CD4-positive, alpha-beta T cell (primary cell): ENCODE measurements around the gene UVSSA. TPM values are rescaled to one million over a fixed set of nuclear protein-coding genes. Genes with fewer than 3 reads are reported as not detected.

Source experiments
- ATAC-seq: fragments of 200-7000 bp; cut with Tn5 transposase; one replicate; pipeline ENCODE4 v1.10.0; 2022; ENCODE audit warnings: mild to moderate bottlenecking; ENCODE audit not compliant: poor library complexity
- CTCF ChIA-PET: fragments of 350-600 bp; sonication (Branson Sonifier 250); formaldehyde crosslinking; loops from one replicate; lab custom pipeline; 2021; ENCODE audit warnings: antibody characterized with exemption, inconsistent platforms; lab: Charles Lee
- POLR2A ChIA-PET: fragments of 350-600 bp; sonication (Branson Sonifier 250); formaldehyde crosslinking; loops from one replicate; lab custom pipeline; 2021; ENCODE audit warnings: antibody characterized with exemption, inconsistent platforms; lab: Charles Lee
- DNase-seq, 14 experiments: peaks; one replicate each; pipeline ENCODE4 v3.0.0-alpha.2; 2013 to 2020; ENCODE audit warnings: mixed read lengths in 2 of 14
- H3K27ac ChIP-seq, 2 donors: one replicate each; pipeline versions ENCODE4 v1.5.1 to v1.7.0; 2013; ENCODE audit warnings: low read length in 2 of 2, low read depth in 1 of 2, mild to moderate bottlenecking in 1 of 2
- H3K27me3 ChIP-seq, 2 experiments: 1 replicate in 1 of 2; 2 replicates in 1 of 2; pipeline versions ENCODE4 v1.6.1 to v1.7.0; 2013; ENCODE audit warnings: low read length in 2 of 2, control low read depth in 1 of 2, mild to moderate bottlenecking in 1 of 2, moderate library complexity in 1 of 2; ENCODE audit not compliant: insufficient read depth in 2 of 2, control insufficient read depth in 1 of 2
- H3K36me3 ChIP-seq: one replicate; pipeline ENCODE4 v1.6.1; 2013; ENCODE audit warnings: low read length, control low read depth; ENCODE audit not compliant: insufficient read depth
- H3K4me1 ChIP-seq: one replicate; pipeline ENCODE4 v1.6.1; 2013; ENCODE audit warnings: low read length, control low read depth; ENCODE audit not compliant: insufficient read depth
- H3K4me3 ChIP-seq: one replicate; pipeline ENCODE4 v1.5.1; 2013; ENCODE audit warnings: mild to moderate bottlenecking, low read length, moderate library complexity
- H3K9me3 ChIP-seq, 2 experiments: 1 replicate in 1 of 2; 2 replicates in 1 of 2; pipeline versions ENCODE4 v1.6.1 to v1.7.0; 2013; ENCODE audit warnings: low read length in 2 of 2, mild to moderate bottlenecking in 2 of 2, control low read depth in 1 of 2, moderate library complexity in 1 of 2; ENCODE audit not compliant: control insufficient read depth in 1 of 2, insufficient read depth in 1 of 2
- H3K27ac Mint-ChIP-seq: one replicate; pipeline ENCODE4 v1.8.0; 2020; ENCODE audit warnings: mixed read lengths
- H3K27me3 Mint-ChIP-seq: one replicate; pipeline ENCODE4 v1.8.0; 2021; ENCODE audit warnings: mixed read lengths
- H3K36me3 Mint-ChIP-seq: one replicate; pipeline ENCODE4 v1.8.0; 2021; ENCODE audit warnings: low read depth, mixed read lengths
- H3K4me1 Mint-ChIP-seq: one replicate; pipeline ENCODE4 v1.8.0; 2021; ENCODE audit warnings: low read depth, mixed read lengths
- H3K4me3 Mint-ChIP-seq: one replicate; pipeline ENCODE4 v1.8.0; 2020; ENCODE audit warnings: mild to moderate bottlenecking, mixed read lengths
- H3K9me3 Mint-ChIP-seq: one replicate; pipeline ENCODE4 v1.8.0; 2020; ENCODE audit warnings: mixed read lengths
- intact Hi-C, 2 experiments: fragments of 100-400 bp; cut with DNase I in 1 of 2; cut with micrococcal nuclease in 1 of 2; formaldehyde crosslinking; loops; one replicate each; pipeline versions ENCODE4 v1.15.1 to v1.9.0; 2023 to 2025; cut with DNase I, micrococcal nuclease
- total RNA-seq, 174 experiments: library from RNA in 2 of 174; stranded (reverse) in 2 of 174; gene quantifications; one replicate each; pipeline ENCODE4 v1.2.3 and lab custom pipeline; 2021 to 2026
- TF ChIP-seq, protein P1 (sequence below): fragments of 200-600 bp; IDR thresholded peaks from one replicate; pipeline ENCODE4 v1.8.0; 2022; ENCODE audit warnings: antibody characterized with exemption, mild to moderate bottlenecking

Gene UVSSA
- total RNA-seq, 2 experiments from 2014 or later: 31.1 to 33.1 TPM

DNA sequence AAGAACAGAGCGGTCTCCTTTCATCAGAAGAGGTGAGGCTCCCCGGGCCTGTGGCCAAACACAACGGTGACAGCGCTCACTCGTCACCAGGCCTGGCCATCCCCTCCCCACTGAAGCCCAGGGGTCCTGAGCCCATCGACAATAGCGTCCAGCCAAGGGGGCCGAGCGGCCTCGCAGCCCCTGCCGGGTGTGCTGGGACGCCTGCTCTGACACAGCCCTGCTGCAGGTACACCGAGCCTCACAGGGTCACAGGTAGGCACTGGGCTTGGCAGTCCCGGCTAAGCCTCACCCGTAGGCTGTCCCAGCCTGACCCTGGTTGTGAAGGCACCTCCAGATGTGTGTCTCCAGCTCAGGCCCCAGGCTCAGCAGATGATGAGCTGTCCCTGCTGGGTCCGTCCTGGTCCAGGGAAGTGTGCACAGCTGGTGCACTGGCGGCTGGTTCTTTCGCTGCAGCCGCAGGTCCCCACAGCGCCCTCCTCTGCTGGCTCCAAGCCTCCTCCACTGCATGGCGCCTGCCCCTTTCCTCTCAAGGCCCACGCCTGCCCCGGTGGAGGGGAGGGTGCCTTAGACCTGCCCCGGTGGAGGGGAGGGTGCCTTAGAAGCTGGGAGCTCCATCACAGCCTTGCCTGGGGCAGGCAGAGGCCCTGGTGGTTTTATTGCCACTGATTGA is 21.5 kb downstream of the UVSSA start:
- no peak overlapping the region for H3K27ac ChIP-seq
- ChIA-PET CTCF (no interaction called here), POLR2A (no interaction called here)
- no peak for ATAC-seq
- Mint-ChIP-seq H3K36me3 (peaks cover 37% of the 10 kb centered on the region), H3K4me1 (no peaks in the 10 kb centered on the region), H3K4me3 (no peak overlapping the region), H3K27ac (no peak overlapping the region), H3K9me3 (no peaks in the 10 kb centered on the region), H3K27me3 (no peaks in the 10 kb centered on the region)
- no peaks in the 10 kb centered on the region for H3K4me1 ChIP-seq
- no peak overlapping the region for H3K4me3 ChIP-seq
- intact Hi-C loops: no loop called here
- H3K9me3 ChIP-seq: no peaks in the 10 kb centered on the region
- no peaks in the 10 kb centered on the region for H3K27me3 ChIP-seq
- DNase-seq: no peak
- TF ChIP-seq, protein P1, sequence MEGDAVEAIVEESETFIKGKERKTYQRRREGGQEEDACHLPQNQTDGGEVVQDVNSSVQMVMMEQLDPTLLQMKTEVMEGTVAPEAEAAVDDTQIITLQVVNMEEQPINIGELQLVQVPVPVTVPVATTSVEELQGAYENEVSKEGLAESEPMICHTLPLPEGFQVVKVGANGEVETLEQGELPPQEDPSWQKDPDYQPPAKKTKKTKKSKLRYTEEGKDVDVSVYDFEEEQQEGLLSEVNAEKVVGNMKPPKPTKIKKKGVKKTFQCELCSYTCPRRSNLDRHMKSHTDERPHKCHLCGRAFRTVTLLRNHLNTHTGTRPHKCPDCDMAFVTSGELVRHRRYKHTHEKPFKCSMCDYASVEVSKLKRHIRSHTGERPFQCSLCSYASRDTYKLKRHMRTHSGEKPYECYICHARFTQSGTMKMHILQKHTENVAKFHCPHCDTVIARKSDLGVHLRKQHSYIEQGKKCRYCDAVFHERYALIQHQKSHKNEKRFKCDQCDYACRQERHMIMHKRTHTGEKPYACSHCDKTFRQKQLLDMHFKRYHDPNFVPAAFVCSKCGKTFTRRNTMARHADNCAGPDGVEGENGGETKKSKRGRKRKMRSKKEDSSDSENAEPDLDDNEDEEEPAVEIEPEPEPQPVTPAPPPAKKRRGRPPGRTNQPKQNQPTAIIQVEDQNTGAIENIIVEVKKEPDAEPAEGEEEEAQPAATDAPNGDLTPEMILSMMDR: no peak
- peaks cover 34% of the 10 kb centered on the region for H3K36me3 ChIP-seq

DNA sequence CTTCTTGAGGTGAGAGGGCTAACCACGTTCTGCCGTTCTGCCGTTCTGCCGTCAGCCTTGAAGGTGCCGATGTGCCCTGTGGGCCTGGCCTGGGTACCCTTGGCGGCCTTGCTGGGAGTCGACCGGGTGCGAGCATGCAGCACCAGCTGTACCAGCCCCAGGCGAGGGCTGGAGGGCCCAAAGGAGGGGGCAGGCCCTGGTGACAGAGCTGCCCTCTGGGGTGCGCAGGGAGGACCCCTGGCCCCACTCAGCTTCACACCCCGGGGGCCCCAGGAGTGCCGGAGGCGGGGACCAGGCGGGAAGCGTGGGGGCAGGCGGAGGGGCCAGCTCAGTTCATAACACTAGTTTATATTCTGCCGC is 22.1 kb downstream of the UVSSA start:
- DNase-seq (peak in 1 of 14 experiments; percentile 5), ATAC-seq (no peak)
- H3K36me3 ChIP-seq: peaks cover 34% of the 10 kb centered on the region
- Mint-ChIP-seq H3K27ac (no peak overlapping the region), H3K4me3 (no peak overlapping the region), H3K36me3 (peaks cover 40% of the 10 kb centered on the region), H3K9me3 (no peaks in the 10 kb centered on the region), H3K4me1 (no peaks in the 10 kb centered on the region), H3K27me3 (no peaks in the 10 kb centered on the region)
- ChIA-PET POLR2A (no interaction called here), CTCF (no interaction called here)
- H3K4me3 ChIP-seq: no peak overlapping the region
- H3K9me3 ChIP-seq: no peaks in the 10 kb centered on the region
- no peak overlapping the region for H3K27ac ChIP-seq
- no peaks in the 10 kb centered on the region for H3K27me3 ChIP-seq
- TF ChIP-seq, protein P1: no peak
- intact Hi-C loops: no loop called here
- H3K4me1 ChIP-seq: no peaks in the 10 kb centered on the region

DNA sequence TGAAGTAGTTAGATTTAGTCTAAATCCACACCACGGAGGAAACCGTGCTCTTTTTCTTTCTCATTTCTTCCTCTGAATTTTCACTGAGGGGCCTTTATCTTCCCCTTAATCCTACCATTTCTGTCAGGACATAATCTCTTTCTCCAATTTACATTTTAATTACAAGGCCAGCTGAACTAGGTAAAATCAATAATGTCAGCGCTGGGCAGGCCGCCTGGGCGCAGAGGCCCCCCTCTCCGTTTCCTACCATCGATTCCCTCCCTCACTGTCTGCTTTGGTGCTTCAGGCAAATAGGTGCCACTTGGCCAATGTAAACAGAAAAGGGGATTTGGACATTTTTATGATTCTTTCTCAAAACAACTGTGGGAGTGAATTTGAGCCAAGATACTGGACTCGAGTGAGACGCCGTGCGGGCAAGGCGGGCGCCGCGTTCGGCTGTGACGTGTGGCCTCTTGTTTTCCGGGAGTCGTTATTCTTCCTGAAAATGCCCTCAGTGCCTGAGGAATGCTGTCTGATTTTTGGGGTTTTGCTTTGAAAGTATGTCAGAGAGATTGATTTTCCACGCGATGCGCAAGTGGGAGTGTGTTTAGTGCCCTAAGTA is 22.6 kb downstream of the UVSSA start:
- H3K36me3 ChIP-seq: peaks cover 34% of the 10 kb centered on the region
- CTCF ChIA-PET: no interaction called here
- H3K9me3 Mint-ChIP-seq: no peaks in the 10 kb centered on the region

More for the DNA sequence above, 22.6 kb downstream of the UVSSA start:
- Mint-ChIP-seq H3K36me3 (peaks cover 40% of the 10 kb centered on the region), H3K27me3 (no peaks in the 10 kb centered on the region), H3K4me3 (no peak overlapping the region), H3K27ac (no peak overlapping the region), H3K4me1 (no peaks in the 10 kb centered on the region)
- TF ChIP-seq, protein P1: no peak
- Histone ChIP-seq H3K4me3 (no peak overlapping the region), H3K27me3 (no peaks in the 10 kb centered on the region), H3K9me3 (no peaks in the 10 kb centered on the region), H3K27ac (no peak overlapping the region), H3K4me1 (no peaks in the 10 kb centered on the region)
- ATAC-seq (no peak), DNase-seq (no peak)
- intact Hi-C loops: no loop called here
- POLR2A ChIA-PET: no interaction called here
